HG03039 (cell line): ENCODE results near the gene POLR3H.

ENCODE experiments used
- ATAC-seq: cut with Tn5 transposase; IDR thresholded peaks from one replicate; pipeline ENCODE4 v1.9.1; 2021; ENCODE audit warnings: mild to moderate bottlenecking, moderate library complexity; ENCODE audit not compliant: unreplicated experiment

Gene POLR3H

DNA sequence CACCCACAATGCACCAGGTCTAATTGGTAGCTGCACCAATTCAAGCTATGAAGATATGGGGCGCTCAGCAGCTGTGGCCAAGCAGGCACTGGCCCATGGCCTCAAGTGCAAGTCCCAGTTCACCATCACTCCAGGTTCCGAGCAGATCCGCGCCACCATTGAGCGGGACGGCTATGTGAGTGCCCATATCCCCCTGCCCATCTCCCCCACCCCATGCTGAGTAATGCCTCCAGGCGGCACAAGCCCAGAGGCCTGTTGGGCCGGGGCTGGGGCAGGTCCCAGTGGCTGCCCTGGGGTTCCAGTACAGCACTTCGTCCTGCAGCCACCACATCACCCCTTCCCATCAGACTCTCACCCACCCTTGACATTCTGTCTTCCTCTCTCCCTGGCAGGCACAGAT lies 21.5 kb downstream of the POLR3H start:
- ATAC-seq: no peak

DNA sequence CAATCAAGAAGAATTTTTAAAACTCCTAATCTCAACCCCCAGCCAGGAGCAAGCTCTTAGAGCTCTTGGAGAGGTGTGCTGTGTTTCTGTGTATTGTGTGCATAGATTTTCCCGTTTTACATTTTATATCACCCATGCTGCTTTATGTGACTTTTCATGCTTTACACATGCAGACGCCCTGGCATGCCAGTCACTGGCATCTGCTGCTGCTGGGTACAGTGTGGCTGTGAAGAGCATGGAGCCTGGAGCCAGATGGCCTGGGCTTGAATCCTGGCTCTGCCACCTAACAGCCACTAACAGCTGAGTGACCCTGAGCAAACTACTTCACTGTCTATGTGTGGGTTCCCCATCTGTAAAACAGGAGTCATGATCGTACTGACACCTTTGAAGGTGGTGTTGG lies 23.1 kb downstream of the POLR3H start:
- ATAC-seq: no peak

DNA sequence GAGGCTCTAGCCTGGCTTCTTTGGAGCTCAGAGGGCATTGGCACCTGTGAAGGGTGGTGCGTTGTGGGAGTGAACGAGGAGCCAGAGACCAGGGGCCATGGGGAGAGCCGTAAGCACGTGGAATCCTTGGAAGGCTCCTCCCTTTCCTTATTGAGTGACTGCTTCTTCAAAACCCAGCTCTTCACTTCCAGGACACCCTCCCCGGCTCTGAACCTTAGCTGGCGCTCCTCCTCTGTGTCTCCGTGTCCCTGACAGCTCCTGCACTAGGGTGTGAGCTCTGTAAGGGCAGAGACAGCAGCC lies 26.3 kb downstream of the POLR3H start:
- ATAC-seq: no peak

DNA sequence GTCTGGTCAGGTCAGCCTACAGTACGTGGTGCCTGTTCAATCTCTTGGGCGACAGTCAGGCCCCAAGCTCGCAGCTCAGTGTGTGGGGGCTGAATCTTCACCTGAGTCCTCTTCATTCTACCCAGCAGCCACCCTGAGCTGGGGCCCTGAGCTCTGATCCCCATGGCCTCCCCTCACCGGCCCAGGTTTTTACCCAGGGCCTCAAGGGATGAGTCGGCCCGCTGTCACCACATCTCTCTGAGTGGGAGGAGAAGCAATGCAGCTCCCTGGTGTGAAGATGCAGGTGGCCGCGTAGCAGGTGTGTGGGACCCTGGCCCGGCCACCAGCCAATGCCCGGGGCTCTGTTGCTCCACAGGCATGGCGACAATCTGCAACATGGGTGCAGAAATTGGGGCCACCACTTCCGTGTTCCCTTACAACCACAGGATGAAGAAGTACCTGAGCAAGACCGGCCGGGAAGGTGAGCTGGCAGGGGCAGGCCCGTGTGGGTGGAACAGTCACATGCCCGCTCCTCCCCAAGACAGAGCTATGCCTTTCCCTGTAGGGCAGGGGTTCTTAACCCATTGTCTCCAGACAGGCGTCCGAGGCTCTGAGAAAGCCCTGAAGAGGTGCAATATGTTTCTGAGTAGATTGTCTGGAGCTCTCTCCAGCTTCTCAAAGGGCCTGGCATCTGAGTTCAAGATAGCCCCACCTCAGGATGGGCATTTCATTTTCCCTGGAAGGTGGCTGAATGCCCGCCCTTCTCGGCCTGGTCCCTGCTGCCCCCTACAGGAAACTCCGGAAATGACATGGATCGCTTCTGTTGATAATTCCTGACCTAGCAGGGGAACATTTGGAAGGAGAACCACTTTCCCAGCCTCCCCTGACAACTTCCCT lies 26.9 kb downstream of the POLR3H start:
- no peak for ATAC-seq

DNA sequence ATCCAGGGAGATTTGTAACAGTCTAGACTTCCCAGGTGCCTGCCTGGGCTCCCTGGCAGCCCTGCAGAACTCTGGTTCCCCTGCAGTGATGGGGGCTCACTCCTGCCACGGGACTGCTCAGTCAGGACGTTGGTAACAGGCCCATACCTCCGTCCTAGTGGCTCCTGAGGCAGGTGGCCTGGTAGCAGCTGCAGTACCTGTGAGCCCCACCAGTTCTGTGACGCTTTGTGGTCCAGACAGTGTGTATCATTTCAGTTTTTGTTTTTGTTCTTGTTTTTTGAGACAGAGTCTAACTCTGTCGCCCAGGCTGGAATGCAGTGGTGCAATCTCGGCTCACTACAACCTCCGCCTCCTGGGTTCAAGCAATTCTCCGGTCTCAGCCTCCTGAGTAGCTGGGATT lies 27.8 kb downstream of the POLR3H start:
- ATAC-seq: no peak

DNA sequence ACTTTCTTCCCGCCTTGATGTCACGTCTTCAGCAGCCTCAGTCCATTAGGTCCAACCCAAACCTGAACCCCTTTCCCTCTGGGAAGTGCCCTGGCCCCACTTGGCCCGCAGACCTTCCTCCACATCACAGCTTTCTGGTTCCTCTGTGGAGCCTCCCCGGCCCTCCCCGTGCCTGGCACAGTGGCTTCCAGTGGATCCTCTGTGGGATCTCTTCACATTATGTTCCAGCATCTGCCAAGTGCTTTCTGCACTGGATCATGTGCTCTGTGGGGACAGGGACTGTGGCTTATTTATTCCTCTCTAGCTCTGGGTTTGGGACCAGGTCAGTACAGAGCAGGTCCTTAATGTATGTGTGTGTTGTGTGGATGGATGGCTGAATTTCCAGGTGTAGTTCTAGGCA lies 30.9 kb downstream of the POLR3H start:
- no peak for ATAC-seq

DNA sequence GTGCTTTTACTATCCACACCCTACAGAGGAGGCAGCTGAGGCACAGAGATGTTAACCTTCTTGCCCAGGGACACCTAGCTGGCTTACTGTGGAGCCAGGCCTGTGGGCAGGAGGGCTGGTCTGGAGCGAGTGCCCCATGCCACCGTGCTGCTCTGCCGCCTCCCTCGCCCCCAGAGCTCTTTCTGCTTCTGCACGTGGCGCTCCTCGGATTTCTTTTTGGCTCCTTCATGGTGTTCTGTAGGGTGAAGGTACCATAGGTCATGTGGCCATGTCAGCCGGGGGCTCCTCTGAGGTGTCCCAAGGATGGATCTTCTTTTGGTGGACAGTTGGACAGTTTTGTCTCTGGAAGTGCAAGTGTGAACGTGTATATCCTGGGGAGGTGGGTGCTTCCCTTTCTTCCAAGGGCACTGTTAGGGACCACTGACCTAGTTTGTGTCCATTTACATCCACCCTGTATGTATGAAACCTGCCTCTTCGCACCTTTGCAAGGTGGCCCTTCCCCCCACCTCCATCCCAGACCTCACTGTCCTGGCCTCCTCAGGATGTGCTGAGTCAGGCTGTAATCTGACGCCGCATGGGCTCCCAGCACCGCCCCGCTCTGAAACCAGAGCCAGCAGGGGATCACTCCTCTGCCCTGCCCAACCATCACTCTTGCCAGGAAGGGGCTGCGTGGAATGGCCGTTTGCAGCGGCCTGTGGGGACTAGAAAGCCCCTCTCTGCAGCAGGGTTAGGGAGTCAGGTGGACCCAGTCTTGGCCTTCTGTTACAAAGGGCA lies 31.7 kb downstream of the POLR3H start:
- no peak for ATAC-seq

DNA sequence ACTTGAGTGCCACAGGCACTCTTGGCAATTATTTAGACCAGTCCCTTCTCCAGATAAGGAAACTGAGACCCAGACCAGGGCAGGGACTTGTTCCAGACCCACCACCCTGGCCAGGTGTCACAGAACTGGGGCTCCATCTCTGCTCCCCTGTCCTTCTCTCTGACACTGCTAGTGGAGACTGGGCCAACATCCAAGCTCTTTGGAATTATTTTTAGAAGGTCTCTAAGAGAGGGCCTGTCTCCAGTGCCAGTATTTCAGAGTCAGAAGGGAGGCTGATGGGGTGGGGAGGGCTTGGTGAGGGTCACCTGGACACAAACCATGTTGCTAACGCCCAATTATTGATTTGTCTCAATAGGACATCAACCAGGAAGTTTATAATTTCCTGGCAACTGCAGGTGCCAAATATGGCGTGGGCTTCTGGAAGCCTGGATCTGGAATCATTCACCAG lies 32.7 kb downstream of the POLR3H start:
- no peak for ATAC-seq

DNA sequence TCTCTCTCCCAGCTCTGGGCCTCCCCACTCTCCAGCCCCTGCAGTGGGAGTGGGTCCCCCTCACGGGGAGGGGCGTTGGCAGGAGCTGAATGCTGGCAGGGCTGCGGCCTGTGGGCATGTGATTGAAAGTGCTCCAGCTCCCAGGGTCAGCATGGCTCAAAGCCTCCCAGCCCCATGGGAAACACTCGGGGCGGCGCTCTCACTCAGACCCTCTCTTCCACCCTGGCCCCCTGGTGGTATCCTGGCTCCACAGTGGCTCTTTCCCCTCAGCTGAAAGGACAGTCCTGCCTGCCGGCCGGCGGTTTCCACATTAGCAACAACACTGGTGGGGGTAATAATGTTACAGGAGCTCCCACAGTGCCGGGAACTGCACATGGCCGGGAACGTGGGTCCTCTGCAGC lies 35.5 kb downstream of the POLR3H start:
- no peak for ATAC-seq

DNA sequence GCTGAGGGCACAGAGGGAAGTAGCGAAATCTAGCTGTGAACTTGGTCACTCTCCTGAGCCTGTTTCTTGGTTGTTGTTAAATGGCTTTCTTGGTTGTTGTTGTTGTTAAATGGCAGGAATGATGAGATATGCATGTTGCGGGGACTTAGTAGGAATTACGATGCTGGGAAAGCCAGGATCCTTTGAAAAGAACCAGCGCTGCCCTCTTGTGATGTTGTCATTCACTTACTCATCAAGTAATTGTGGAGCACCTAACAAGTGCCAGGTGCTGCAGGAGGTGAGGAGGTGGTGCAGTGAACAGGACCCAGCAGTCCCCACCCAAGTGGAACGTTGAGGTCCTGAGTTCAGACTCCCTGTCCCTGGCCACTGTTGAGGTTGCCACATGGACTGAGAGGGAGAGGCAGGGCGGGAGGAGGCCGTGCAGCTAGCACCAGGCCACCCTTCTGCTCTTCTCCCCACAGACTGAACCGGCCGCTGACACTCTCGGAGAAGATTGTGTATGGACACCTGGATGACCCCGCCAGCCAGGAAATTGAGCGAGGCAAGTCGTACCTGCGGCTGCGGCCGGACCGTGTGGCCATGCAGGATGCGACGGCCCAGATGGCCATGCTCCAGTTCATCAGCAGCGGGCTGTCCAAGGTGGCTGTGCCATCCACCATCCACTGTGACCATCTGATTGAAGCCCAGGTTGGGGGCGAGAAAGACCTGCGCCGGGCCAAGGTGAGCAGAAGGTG lies 36.8 kb downstream of the POLR3H start:
- ATAC-seq: no peak

DNA sequence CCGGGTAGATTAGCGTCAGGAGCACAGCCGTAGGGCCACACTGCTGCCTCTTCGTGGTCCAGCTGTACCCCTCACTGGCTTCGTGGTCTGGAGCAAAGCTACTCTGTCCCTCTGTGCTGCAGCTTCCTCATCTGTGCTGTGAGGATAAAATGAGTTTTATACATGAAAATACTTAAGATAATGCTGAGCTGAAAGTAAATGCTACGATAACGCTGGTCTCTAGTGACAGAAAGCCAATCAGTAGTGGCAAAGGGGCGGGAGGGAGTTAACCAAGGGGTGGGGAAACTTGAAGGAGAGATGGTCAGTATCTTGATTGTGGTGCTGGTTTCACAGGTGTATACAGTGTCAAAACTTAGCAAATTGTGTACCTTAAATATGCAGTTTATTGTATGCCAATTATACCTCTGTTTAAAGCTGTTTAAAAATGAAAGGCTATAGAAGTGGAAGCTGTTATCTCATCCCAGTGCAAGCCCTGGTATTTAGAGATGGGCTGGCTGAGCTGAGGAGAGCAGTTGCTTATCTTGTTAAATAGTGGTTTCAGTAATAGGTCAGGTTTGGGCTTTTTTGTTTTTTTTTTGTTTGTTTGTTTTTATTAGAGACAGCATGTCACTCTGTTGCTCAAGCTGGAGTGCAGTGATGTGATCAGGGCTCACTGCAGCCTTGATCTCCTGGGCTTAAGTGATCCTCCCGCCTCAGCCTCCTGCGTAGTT lies 38.6 kb downstream of the POLR3H start:
- ATAC-seq: no peak

DNA sequence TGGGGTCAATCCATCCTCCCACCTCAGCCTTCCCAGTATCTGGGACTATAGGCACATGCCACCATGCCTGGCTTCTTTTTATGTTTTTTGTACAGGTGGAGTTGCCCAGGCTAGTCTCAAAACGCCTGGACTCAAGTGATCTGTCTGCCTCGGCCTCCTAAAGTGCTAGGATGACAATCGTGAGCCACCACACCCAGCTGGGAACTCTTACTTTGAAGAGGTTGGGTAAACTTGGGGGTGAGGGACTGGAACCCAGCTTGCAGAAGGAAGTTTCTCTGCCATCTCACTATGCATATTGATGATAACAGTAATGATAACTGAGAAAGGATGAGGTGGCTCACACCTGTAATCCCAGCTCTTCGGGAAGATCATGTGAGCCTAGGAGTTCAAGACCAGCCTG lies 39.5 kb downstream of the POLR3H start:
- ATAC-seq: no peak

DNA sequence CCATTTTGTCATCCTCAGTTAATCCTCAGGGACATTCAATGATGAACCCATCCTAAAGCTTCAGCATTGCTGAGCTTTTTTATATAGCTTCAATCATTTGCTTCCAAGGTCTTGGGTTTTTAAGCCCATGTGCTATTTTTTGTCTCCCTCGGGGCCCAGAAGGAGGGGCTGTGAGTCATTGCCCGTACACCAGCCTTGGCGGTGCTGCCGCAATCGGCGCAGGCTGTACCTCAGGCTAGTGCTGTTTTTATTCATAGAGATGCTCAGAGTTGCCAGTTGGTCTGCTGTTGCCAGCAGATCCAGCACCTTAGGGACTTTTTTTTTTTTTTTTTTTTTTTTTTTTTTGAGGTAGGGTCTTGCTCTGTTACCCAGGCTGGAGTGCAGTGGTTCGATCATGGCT lies 39.9 kb downstream of the POLR3H start:
- ATAC-seq: no peak

DNA sequence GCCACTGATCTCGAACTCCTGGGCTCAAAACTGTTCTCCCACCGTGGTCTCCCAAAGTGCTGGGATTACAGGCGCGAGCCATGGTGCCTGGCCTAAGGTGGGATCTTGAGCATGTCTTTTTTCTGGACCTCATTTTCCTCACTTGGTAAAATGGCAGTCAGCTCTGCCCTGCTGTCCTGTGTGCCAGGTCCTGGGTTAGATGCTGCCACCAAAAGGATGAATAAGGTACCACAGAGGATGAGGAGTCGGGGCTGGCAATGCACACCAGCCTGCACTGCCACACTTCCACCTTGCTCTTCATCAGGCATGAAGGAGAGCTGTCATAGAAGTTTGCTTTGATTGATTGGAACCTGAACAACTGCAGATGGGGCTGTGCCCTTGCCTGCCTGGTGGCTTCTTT lies 43.1 kb downstream of the POLR3H start:
- no peak for ATAC-seq

DNA sequence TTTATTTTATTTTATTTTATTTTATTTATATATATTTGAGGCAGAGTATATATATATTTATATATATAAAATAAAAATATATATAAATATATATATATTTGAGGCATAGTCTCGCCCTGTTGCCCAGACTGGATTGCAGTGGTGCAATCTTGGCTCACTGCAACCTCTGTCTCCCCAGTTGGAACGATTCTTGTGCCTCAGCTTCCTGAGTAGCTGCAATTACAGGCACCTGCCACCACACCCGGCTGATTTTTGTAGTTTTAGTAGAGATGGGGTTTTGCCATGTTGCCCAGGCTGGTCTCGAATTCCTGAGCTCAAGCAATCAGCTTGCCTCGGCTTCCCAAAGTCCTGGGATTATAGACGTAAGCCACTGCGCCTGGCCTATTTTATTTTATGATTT lies 44.0 kb downstream of the POLR3H start:
- no peak for ATAC-seq

DNA sequence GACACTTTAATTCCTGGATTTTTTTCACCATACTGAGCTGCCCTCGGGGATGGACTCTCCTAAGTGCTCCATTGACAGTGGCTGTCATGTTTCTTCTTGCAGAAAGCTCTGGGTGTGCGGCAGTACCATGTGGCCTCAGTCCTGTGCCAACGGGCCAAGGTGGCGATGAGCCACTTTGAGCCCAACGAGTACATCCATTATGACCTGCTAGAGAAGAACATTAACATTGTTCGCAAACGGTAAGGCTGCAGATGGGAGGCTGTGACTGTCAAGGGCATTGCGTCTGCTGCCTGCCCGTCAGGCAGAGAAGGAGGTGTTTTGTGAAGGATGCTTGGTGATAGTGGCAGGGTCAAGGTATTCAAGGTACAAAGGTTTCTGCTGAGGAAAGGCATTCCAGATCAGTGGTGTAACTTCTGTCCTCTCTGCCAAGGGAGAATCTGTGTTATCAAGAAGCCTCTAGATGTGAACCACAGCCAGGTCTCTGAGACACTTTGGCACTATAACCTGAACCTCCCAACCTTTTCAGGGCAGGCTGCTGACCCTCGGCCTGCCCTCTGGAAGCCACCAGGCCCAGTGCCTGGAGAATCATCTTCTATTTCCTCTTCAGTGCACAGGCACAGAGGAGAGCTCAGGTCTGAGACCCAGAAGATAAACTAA lies 44.5 kb downstream of the POLR3H start:
- ATAC-seq: no peak

DNA sequence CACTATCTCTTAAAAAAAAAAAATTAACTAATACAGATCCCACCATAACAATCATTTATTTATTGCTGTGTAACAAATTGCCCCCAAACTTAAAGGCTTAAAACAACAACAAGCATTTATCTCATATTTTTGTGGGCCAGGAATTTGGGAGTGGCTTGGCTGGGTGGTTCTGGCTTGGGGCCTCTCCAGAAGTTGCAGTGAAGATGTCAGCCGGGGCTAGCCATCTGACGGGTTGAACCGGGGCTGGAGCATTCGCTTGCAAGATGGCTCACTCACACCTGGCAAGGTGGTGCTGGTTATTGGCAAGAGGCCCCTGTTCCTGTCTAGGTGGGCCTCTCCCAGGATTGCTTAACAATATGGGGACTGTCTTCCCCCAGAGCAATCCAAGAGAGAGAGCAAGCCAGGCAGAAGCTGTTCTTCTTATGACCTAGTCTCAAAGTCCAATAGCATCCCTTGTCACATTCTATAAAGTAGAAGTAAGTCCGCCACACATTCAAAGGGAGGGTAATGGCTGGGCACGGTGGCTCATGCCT lies 45.9 kb downstream of the POLR3H start:
- no peak for ATAC-seq

DNA sequence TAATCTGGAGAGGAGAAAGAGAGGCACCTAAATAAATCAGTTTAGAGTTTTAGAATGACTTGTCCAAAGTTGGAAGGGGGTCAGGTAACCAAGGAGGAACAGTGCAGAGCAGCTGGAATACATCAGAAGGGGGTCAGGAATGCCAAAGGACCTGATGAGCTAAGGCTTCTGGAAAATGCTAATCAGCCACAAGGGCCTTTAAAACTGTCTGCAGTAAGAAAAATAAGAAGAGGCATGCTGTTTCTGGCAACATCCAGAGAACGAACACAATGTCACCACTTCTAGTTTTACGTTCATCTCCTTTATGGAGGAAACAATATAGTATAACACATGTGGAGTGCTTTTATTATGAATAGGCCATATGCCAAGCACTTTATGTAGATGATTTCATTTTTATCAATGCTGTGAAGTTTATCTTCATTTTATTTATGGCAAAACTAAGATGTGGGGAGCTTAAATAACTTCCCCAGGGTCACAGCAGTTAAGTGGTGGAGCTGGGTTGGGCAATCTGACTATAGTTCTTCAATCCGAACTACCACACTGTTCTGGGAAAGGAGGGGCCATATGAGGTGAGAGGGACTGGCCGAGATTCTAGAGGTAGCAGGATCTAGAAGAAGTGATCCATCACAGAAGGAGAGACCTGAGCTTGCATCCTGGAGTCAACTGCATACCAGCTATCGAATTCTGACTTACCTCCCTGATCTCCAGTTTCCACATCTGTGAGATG lies 52.7 kb downstream of the POLR3H start:
- no peak for ATAC-seq

DNA sequence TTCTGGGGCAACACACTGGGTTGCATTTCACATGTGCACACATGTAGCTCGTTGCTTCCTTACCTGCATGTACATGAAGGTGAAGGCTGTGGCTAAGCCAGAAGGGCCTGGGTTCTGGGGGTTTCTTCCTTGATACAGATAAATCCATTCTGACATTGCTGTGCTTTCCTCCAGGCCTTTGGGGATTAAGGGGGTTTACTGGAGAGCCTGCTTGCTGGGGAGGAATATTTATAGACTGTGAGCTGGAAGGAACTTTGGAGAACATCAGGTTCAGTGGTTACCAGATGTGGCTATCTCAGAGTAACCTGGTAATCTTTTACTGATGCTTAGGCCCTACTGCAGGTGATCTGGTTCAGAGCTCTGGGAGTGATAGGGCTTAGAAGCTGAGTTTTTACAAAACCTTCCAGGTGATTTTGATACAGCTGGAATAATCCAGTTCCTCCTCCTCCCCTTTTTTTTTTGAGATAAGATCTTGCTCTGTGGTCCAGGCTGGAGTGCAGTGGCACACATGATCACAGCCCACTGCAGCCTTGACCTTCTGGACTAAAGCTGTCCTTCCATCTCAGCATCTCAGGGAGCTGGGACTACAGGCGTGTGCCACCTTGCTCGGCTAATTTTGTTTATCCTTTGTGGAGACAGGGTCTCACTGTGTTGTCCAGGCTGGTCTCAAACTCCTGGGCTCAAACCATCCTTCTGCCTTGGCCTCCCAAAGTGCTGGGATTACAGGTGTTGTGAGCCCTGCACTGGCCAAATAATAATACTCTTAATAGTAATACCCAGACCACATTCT lies 55.5 kb downstream of the POLR3H start:
- ATAC-seq: no peak
